GM19193 (cell line): ENCODE measurements around the gene TMPRSS6.

ENCODE experiments used
- POLR2A ChIP-seq: IDR thresholded peaks from 4 replicates; pipeline ENCODE4 v1.6.1; 2011; ENCODE audit not compliant: insufficient read depth, insufficient read length; ENCODE audit errors: extremely low read depth

Gene TMPRSS6

DNA sequence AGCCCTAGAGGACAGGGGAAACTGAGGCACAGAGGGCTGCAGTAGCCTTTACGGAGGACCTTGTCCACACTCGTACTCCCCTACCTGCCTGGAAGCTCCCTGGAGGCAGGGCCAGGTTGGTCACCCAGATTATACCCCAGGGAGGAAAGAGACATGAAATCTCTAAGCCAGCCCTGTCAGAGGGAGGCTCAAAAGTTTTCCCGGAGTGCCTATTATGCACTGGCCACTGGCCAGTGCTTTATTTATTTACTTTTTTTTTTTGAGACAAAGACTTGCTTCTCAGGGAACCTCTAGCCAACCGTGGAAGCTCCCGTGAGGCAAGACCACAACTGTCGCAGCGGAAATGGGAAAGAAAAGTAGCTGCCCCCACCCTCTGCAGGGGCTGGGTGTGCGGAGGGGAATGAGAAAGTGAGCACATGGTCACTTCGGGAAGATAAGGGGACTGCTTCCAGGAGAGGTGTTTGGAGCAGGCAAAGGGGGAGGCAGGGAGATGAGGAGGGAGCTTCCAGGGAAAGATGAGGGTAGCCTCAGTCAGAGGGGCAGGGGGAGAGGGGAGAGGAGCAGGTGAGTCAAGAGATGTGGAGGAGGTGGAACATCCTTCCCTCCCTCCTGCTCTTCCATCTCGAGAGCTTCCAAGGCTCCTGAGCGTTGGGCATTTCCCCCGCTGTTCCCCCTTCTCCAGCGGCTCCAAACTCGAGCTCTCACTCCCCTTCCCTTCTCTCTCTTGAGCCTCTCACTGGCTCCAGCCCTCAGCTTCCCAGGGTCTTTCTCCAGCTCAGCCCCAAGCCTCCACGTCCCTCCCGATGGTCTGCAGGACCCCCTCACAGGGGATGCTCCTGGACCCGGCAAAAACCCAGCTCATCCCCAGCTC is 35.9 kb upstream of the TMPRSS6 start:
- TF ChIP-seq POLR2A, result no peak

DNA sequence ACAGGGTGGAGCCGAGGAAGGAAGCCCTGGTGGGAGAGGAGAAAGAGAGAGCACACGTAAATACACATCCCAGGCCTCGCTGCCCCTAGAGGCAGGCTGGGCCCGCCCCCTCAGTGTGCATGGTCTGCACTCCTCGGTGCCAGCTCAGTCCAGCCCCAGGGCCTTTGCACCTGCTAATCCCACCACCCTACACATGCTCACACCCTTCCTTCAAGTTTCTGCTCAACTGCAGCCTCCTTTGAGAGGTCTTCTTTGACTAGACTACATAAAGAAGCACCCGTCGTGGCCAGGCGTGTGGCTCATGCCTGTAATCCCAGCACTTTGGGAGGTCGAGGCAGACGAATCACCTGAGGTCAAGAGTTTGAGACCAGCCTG is 34.7 kb upstream of the TMPRSS6 start:
- no peak for TF ChIP-seq POLR2A

- no peak for TF ChIP-seq POLR2A
Measured at GRCh38 chr22:37141971-37142370, 32.5 kb upstream of the TMPRSS6 start.

DNA sequence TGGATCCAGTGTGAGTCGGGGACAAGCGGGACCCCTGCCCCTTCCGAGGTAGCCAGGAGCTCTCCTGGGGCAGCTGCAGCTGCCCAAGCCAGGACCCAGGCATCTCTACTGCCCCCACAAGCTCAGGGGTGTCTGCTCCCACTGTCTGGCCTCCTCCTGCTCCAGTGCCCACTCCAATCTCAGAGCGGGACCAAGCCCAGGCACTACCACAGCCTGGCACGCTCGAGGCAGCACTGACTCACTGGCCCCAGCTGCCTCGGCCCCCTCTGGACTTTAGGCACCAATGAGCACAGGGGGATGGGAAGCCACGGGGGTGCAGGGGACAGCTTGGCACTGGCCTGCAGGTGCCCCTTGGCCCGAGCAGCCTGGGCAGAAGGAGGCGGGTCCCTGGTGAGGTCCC is 32.0 kb upstream of the TMPRSS6 start:
- TF ChIP-seq POLR2A, result no peak

GRCh38 chr22:37140686-37141323 is 31.3 kb upstream of the TMPRSS6 start:
- TF ChIP-seq POLR2A, result no peak

DNA sequence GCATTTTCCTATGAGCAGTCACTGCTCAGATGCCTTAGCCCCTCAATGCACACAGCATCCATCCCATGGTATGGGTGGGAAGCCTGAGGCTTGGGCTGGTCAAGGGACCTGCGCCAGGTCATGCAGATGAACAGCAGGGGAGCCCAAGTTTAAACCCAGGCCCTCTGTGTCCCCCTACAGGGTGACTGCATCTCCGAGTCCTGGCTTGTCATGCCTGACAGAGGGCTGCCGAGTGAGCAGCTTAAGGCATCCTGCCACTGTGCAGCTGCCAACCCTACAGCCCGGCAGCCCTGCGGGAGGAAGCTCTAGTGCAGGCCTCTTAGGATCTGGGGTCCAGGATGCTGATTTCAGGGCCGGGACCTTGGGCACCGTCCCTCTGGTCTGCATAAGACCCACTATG is 30.2 kb upstream of the TMPRSS6 start:
- TF ChIP-seq POLR2A, result no peak

DNA sequence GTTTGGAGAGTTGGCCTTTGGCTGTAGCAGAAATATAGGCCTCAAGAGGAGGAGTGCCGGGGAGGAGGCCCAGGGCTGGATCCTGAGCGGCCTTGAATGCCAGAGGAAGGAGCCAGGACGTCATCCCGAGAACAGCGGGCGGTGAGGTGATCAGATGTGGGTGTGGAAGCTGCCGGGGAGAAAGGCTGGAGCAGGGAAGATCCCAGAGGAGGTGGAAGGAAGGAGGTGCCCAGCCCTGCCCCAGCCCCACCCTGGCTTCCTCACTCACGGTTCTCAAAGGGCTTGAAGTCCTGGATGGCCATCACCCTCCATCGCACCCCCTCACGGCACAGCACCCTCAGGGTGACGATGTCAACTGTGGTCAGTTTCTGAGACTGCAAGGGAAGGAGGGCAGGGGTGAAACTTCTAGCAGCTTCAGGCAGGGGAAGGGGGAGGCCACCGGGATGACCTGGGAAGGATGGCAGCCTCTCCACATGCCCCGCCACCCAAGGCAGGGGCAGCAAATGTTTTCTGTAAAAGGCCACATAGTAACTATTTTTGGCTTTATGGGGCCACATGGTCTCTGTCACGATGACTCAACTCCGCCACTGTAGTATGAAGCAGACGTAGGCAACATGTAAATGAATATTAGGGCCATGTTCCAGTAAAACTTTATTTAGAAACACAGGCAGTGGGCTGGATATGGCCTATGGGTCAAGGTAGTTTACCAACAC is 29.5 kb upstream of the TMPRSS6 start:
- no peak for TF ChIP-seq POLR2A

DNA sequence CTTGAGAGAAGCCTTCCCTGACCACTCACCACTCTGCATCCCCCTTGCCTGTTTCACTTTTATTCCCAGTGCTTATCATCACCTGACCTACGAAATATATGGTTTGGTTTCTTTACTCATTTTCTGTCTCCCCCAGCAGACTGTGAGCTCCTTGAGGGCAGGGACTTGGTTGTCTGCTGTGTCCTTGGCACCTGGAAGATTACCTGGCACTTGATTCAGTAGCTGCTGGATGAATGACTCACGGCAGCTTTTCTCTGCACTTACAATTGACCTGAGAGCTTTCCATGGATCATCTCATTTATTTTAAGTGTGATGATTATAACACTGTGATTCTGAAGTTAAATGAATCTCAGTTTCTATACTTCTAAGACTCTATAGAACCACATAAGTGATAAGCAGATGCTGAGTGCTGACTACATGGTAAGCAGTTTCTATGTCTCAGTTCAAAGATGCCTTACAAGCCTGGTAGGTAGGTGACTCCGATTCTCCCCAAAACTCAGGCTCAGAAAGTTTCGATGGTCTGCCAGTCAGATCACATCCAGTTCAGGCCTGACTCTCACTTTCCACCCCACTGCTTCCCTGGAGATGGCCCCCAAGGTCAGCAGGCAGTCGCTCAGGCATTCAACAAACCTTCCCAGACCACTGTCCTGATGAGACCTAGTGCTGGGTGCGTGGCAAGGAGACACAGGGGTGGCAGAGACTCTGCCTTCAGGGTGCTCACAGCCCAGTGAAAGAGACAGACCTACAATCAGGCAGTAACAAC is 28.6 kb upstream of the TMPRSS6 start:
- TF ChIP-seq POLR2A, result no peak

DNA sequence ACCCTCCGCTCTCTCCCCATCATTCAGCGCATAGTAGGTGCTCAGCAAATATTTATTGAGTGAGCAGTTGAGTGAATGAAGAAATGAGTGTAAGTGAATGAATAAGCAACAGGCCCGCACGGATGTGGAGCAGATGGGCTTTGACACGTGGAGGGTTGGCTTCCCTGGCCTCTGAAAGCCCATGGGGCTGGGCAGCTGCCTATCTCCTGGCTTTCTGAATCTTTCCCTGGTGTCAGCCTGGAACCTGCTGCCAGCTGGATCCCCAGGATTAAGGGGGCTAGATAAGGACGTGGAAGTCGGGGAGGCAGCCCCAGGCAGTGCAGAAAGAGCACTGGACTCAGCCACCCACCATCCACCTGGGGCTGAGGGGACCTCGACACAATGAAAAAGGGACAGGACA is 27.6 kb upstream of the TMPRSS6 start:
- no peak for TF ChIP-seq POLR2A

GRCh38 chr22:37135023-37135422 is 25.5 kb upstream of the TMPRSS6 start:
- TF ChIP-seq POLR2A, result no peak

DNA sequence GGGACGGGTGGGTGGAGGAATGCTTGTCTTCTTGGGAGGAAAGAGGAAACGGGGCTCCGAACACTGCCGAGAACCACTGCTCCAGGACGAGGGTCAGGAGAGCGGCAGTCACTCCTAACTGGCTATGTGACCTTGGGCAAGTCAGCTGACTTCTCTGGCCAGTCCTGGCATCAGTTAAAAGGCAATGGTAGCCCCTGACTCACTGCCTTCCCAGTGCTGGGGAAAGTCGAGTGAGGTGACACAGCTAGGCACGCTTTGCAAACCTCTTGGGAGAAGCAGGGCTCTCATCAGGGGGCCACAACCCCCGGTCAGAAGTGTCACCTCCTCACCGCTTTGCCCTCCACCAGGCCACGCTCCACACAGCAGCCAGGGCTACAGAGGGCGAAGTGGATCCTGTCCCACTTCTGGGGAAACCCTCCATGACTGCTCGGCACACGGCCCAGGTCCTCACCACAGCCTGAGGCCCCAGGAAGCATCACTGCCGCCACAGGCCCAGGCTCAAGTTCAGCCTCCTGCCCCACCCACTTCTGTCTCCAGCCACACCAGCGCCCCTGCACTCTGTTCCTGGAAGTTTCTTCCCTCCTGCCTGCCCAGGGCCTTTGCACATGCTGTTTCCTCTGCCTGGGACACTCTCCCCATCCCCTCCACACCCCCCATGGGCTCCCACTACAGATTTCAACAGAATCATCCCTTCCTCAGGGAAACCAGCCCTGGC is 23.9 kb upstream of the TMPRSS6 start:
- TF ChIP-seq POLR2A, result no peak

DNA sequence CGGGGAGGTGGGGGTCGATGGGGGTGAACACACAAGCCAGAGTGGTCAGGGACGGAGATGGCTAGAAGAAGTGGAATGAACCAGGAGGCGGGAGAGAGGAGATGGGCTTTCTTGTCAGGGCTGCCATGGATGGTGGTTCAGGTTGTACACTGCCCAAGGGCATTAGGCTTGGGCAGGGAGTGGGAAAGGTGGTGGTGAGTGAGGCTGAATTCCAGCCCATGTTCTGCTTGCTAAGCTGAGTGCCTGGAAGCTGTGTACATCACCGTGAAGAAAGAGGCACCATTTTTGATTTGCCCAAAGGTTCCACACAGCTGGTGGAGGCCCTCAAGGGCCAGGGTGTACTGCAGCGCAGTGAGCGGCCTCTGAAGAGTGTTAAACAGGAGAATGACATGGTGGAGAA is 23.3 kb upstream of the TMPRSS6 start:
- no peak for TF ChIP-seq POLR2A

GRCh38 chr22:37129866-37130441 is 20.4 kb upstream of the TMPRSS6 start:
- no peak for TF ChIP-seq POLR2A
